IMR-90 (cell line): Measurements from ENCODE around the gene PLLP. TPM values are rescaled to one million over a fixed set of nuclear protein-coding genes. Genes with fewer than 3 reads are reported as not detected.

Experiments
- ATAC-seq: fragments of 200-7000 bp; cut with Tn5 transposase; 2 replicates; pipeline ENCODE4 v1.9.1; 2020; ENCODE audit warnings: low read depth, mild to moderate bottlenecking, moderate library complexity
- BruUV-seq: library from RNA; stranded (reverse); fragments of 400-500 nt; replicated peaks from 2 replicates; lab custom pipeline; 2021; lab: Mats Ljungman, UMichigan
- CTCF ChIA-PET: fragments of 300-600 bp; formaldehyde crosslinking; extraction: SDS; loops from one replicate; lab custom pipeline; 2021; ENCODE audit warnings: antibody characterized with exemption; lab: Yijun Ruan, JAX
- POLR2A ChIA-PET: fragments of 300-600 bp; sonication (Branson Sonifier 250); formaldehyde crosslinking; loops from one replicate; lab custom pipeline; 2022; ENCODE audit warnings: antibody characterized with exemption; ENCODE audit not compliant: unreplicated experiment; lab: Charles Lee
- DNase-seq: peaks from one replicate; pipeline ENCODE4 v3.0.0; 2013
- H2AFZ ChIP-seq: replicated peaks from 2 replicates; pipeline ENCODE3; 2013; ENCODE audit warnings: low read length, mild to moderate bottlenecking; ENCODE audit not compliant: poor library complexity
- H2AK5ac ChIP-seq: 2 replicates; pipeline ENCODE4 v1.6.1; 2013; ENCODE audit warnings: low read depth, low read length, inconsistent platforms
- H2AK9ac ChIP-seq: replicated peaks from 2 replicates; pipeline ENCODE3; 2013; ENCODE audit warnings: mild to moderate bottlenecking, low read depth, low read length, moderate library complexity; ENCODE audit not compliant: poor library complexity
- H2BK120ac ChIP-seq: 2 replicates; pipeline ENCODE4 v1.6.1; 2013; ENCODE audit warnings: low read depth, low read length, inconsistent platforms
- H2BK15ac ChIP-seq: 3 replicates; pipeline ENCODE4 v1.6.1; 2013; ENCODE audit warnings: low read depth, low read length, inconsistent platforms
- H2BK20ac ChIP-seq: 2 replicates; pipeline ENCODE4 v1.6.1; 2013; ENCODE audit warnings: low read depth, mild to moderate bottlenecking, inconsistent platforms, low read length, moderate library complexity
- H2BK5ac ChIP-seq: 2 replicates; pipeline ENCODE4 v1.6.1; 2013; ENCODE audit warnings: mild to moderate bottlenecking, low read depth, low read length, inconsistent platforms; ENCODE audit not compliant: poor library complexity, severe bottlenecking
- H3K14ac ChIP-seq: replicated peaks from 2 replicates; pipeline ENCODE4 v1.6.1; 2013; ENCODE audit warnings: low read depth, low read length, inconsistent platforms
- H3K18ac ChIP-seq: 2 replicates; pipeline ENCODE4 v1.6.1; 2013; ENCODE audit warnings: low read depth, low read length, control low read depth
- H3K23ac ChIP-seq: 2 replicates; pipeline ENCODE4 v1.6.1; 2013; ENCODE audit warnings: low read depth, low read length, inconsistent platforms
- H3K27ac ChIP-seq: 2 replicates; pipeline ENCODE4 v1.5.1; 2013; ENCODE audit warnings: mild to moderate bottlenecking, control low read depth, low read length; ENCODE audit not compliant: insufficient read depth
- H3K27me3 ChIP-seq: 2 replicates; pipeline ENCODE4 v1.6.1; 2013; ENCODE audit warnings: low read length; ENCODE audit not compliant: control insufficient read depth, insufficient read depth
- H3K36me3 ChIP-seq: 2 replicates; pipeline ENCODE4 v1.6.1; 2013; ENCODE audit warnings: low read length, mixed read lengths; ENCODE audit not compliant: control insufficient read depth, insufficient read depth
- H3K4ac ChIP-seq: 2 replicates; pipeline ENCODE4 v1.6.1; 2013; ENCODE audit warnings: low read depth, low read length, inconsistent platforms
- H3K4me1 ChIP-seq: 2 replicates; pipeline ENCODE4 v1.6.1; 2013; ENCODE audit warnings: low read length, mixed read lengths; ENCODE audit not compliant: control insufficient read depth, insufficient read depth
- H3K4me2 ChIP-seq: 2 replicates; pipeline ENCODE4 v1.6.1; 2013; ENCODE audit warnings: low read depth, mild to moderate bottlenecking, control low read depth, low read length, moderate library complexity
- H3K4me3 ChIP-seq: 2 replicates; pipeline ENCODE4 v1.5.1; 2013; ENCODE audit warnings: low read depth, mild to moderate bottlenecking, control low read depth, low read length, moderate library complexity; ENCODE audit not compliant: insufficient read depth
- H3K56ac ChIP-seq: 2 replicates; pipeline ENCODE4 v1.6.1; 2013; ENCODE audit warnings: low read length, inconsistent platforms; ENCODE audit not compliant: insufficient read depth; ENCODE audit errors: extremely low read depth
- H3K79me1 ChIP-seq, 2 experiments: 2 replicates each; pipeline ENCODE4 v1.6.1; 2013; ENCODE audit warnings: low read length in 2 of 2, inconsistent platforms in 1 of 2, low read depth in 1 of 2
- H3K9ac ChIP-seq: 2 replicates; pipeline ENCODE4 v1.6.1; 2013; ENCODE audit warnings: low read depth, low read length, control low read depth
- H3K9me1 ChIP-seq: 2 replicates; pipeline ENCODE4 v1.6.1; 2013; ENCODE audit warnings: low read length, inconsistent platforms; ENCODE audit not compliant: insufficient read depth
- H3K9me3 ChIP-seq: 2 replicates; pipeline ENCODE4 v1.6.1; 2013; ENCODE audit warnings: low read length; ENCODE audit not compliant: control insufficient read depth, insufficient read depth
- H4K20me1 ChIP-seq: 2 replicates; pipeline ENCODE4 v1.6.1; 2013; ENCODE audit warnings: low read length, inconsistent platforms; ENCODE audit not compliant: insufficient read depth
- H4K5ac ChIP-seq: 2 replicates; pipeline ENCODE4 v1.6.1; 2013; ENCODE audit warnings: mild to moderate bottlenecking, low read depth, low read length, control low read depth
- H4K8ac ChIP-seq, 2 experiments: 2 replicates each; pipeline ENCODE4 v1.6.1; 2013; ENCODE audit warnings: low read depth in 2 of 2, low read length in 2 of 2, control low read depth in 1 of 2, inconsistent platforms in 1 of 2
- H4K91ac ChIP-seq: 2 replicates; pipeline ENCODE4 v1.6.1; 2013; ENCODE audit warnings: low read depth, low read length, inconsistent platforms; ENCODE audit not compliant: insufficient read depth
- CEBPB ChIP-seq: IDR thresholded peaks from 2 replicates; pipeline ENCODE4 v1.6.1; 2012; ENCODE audit warnings: low read depth, low read length, improper control_type of control experiment
- FOS ChIP-seq: fragments of 150-350 bp; IDR thresholded peaks from 2 replicates; pipeline ENCODE4 v1.6.1; 2016; ENCODE audit warnings: low read depth, low read length
- MAZ ChIP-seq: IDR thresholded peaks from 2 replicates; pipeline ENCODE4 v1.6.1; 2012; ENCODE audit warnings: low read depth, mild to moderate bottlenecking, low read length, improper control_type of control experiment, moderate library complexity, borderline replicate concordance
- WGBS, 2 experiments: methylation state at CpG; one replicate each; pipeline versions ENCODE4 v1.1.5 to v1.1.7; 2013; ENCODE audit warnings: missing lambda C conversion rate in 2 of 2; ENCODE audit not compliant: insufficient read length in 1 of 2; ENCODE audit errors: extremely low coverage in 2 of 2; 5-methylcytosine and 5-hydroxymethylcytosine counted together
- dilution Hi-C: fragments of 300-500 bp; cut with HindIII; formaldehyde crosslinking; loops from one replicate; pipeline ENCODE4 v1.14.3; 2018; ENCODE audit warnings: low sequenced_read_pairs; ENCODE audit not compliant: unreplicated experiment
- in situ Hi-C: fragments of 300-500 bp; cut with MboI; formaldehyde crosslinking; loops from 3 replicates; pipeline ENCODE4 v1.14.3; 2019; ENCODE audit warnings: low sequenced_read_pairs, inconsistent platforms, mixed read lengths
- intact Hi-C: fragments of 100-400 bp; cut with micrococcal nuclease; formaldehyde crosslinking; loops from 2 replicates; pipeline ENCODE4 v1.10.0; 2022
- polyA plus RNA-seq, 3 experiments: library from polyadenylated mRNA; depleted of rRNA; stranded (reverse); fragments of >200 nt; gene quantifications; 2 replicates each; pipeline ENCODE4 v1.2.3, GENCODE V29; 2012; ENCODE audit warnings: low replicate concordance in 1 of 3
- total RNA-seq: library from RNA; depleted of rRNA; stranded (reverse); fragments of >200 nt; gene quantifications from 2 replicates; pipeline ENCODE4 v1.2.3, GENCODE V29; 2012

PLLP gene
- total and polyA plus RNA-seq, 2 of the 4 experiments (the other 2 are of a cell fraction), result 0.05 TPM; not detected in 1

GRCh38 chr16:57316390-57317017 is 32.0 kb upstream of the PLLP start:
- Histone ChIP-seq H4K5ac (no peak overlapping the region), H4K8ac (peak overlapping the region in 1 of 2 experiments; percentile 74; a peak in 2 of 4 replicates), H3K4me1 (peaks cover 7% of the 10 kb centered on the region), H3K4me3 (no peak overlapping the region), H3K14ac (peak overlapping the region; percentile 65), H3K23ac (peak overlapping the region; percentile 31; the same call in 1 of the 2 replicates), H3K4ac (peak overlapping the region; percentile 84), H3K4me2 (no peak overlapping the region), H3K27ac (no peak overlapping the region), H3K79me1 (no peaks in the 10 kb centered on the region), H2BK120ac (peak overlapping the region; percentile 88), H3K27me3 (peaks cover 20% of the 10 kb centered on the region), H4K91ac (peak overlapping the region; percentile 81), H2BK15ac (peak overlapping the region; percentile 49; the same call in 1 of the 3 replicates), H4K20me1 (no peaks in the 10 kb centered on the region), H2AK9ac (peak overlapping the region; percentile 39), H2BK20ac (peak overlapping the region; percentile 92), H3K56ac (no peak overlapping the region), H3K9ac (no peak overlapping the region), H2AFZ (peak overlapping the region; percentile 3), H2BK5ac (no peak overlapping the region), H3K18ac (no peak overlapping the region), H2AK5ac (peak overlapping the region; percentile 87), H3K36me3 (no peaks in the 10 kb centered on the region), H3K9me1 (peaks cover 7% of the 10 kb centered on the region), H3K9me3 (no peaks in the 10 kb centered on the region)
- intact Hi-C loops, result no loop called here
- DNase-seq (peak; percentile 89), ATAC-seq (peak; percentile 61)
- in situ Hi-C loops, result no loop called here
- TF ChIP-seq FOS (peak; percentile 53), MAZ (no peak), CEBPB (peak; percentile 87)
- ChIA-PET CTCF (interaction anchor here (0.6 to 1.2 kb wide), 3 partner anchors 100 to 174 kb away, joined by 3 to 5 read pairs (median 4); partner anchors contain the start of genes PSME3IP1 and RSPRY1), POLR2A (no interaction called here)
- dilution Hi-C loops, result no loop called here
- WGBS, 2 experiments, result no CpG with 5 or more reads among the region's 3 CpGs
- no TSS peak for BruUV-seq
